Smooth muscle cell (in vitro differentiated cells): ENCODE measurements around the gene CD4. TPM values are rescaled to one million over a fixed set of nuclear protein-coding genes. Genes with fewer than 3 reads are reported as not detected.

Source experiments
- DNase-seq: peaks from one replicate; lab custom pipeline; 2025; ENCODE audit not compliant: unreplicated experiment; lab: John Stamatoyannopoulos, UW
- H2AFZ ChIP-seq: fragments of 200-600 bp; sonication (generic); 2 replicates; pipeline ENCODE4 v1.6.0; 2016; ENCODE audit warnings: antibody characterized with exemption, low read depth, mild to moderate bottlenecking
- H3F3A ChIP-seq: fragments of 200-600 bp; sonication (generic); 2 replicates; pipeline ENCODE4 v1.6.0; 2017; ENCODE audit warnings: antibody characterized with exemption, low read depth
- H3K27ac ChIP-seq: fragments of 200-600 bp; sonication (generic); 2 replicates; pipeline ENCODE4 v1.5.1; 2016; ENCODE audit warnings: low read depth, mild to moderate bottlenecking
- H3K27me3 ChIP-seq: fragments of 200-600 bp; sonication (generic); 2 replicates; pipeline ENCODE4 v1.6.1; 2016; ENCODE audit warnings: low read depth, mild to moderate bottlenecking
- H3K36me3 ChIP-seq: fragments of 200-600 bp; sonication (generic); 2 replicates; pipeline ENCODE4 v1.5.1; 2016; ENCODE audit warnings: low read depth
- H3K4me1 ChIP-seq: fragments of 200-600 bp; sonication (generic); 2 replicates; pipeline ENCODE4 v1.5.1; 2016; ENCODE audit warnings: low read depth
- H3K4me2 ChIP-seq: fragments of 200-600 bp; sonication (generic); 2 replicates; pipeline ENCODE4 v1.6.0; 2016; ENCODE audit warnings: mild to moderate bottlenecking
- H3K4me3 ChIP-seq: fragments of 200-600 bp; sonication (generic); 2 replicates; pipeline ENCODE4 v1.5.1; 2016; ENCODE audit warnings: mild to moderate bottlenecking
- H3K79me2 ChIP-seq: fragments of 200-600 bp; sonication (generic); 2 replicates; pipeline ENCODE4 v1.6.0; 2016; ENCODE audit warnings: low read depth, mild to moderate bottlenecking
- H3K9ac ChIP-seq: fragments of 200-600 bp; sonication (generic); 2 replicates; pipeline ENCODE4 v1.6.0; 2016; ENCODE audit warnings: low read depth
- H3K9me3 ChIP-seq: fragments of 200-600 bp; sonication (generic); replicated peaks from 2 replicates; pipeline ENCODE4 v1.5.1; 2016; ENCODE audit warnings: low read depth
- H4K20me1 ChIP-seq: fragments of 200-600 bp; sonication (generic); 2 replicates; pipeline ENCODE4 v1.6.0; 2016; ENCODE audit warnings: low read depth
- WGBS: methylation state at CpG from one replicate; pipeline ENCODE4 v1.1.7; 2016; ENCODE audit warnings: low lambda C conversion rate; 5-methylcytosine and 5-hydroxymethylcytosine counted together
- polyA plus RNA-seq: library from polyadenylated mRNA; unstranded; fragments of >200 nt; fragmentation: Nextera tagmentation; extraction: Ambion mirVana; gene quantifications from 2 replicates; pipeline ENCODE4 v1.2.1, GENCODE V29; 2016
- total RNA-seq: library from RNA; depleted of rRNA; stranded (reverse); fragments of >200 nt; gene quantifications from 2 replicates; pipeline ENCODE4 v1.2.3, GENCODE V29; 2014
- TF ChIP-seq, protein P1 (sequence below): fragments of 200-600 bp; sonication (generic); IDR thresholded peaks from 2 replicates; pipeline ENCODE4 v1.5.1; 2017; ENCODE audit warnings: borderline replicate concordance, mild to moderate bottlenecking, antibody characterized with exemption; ENCODE audit not compliant: insufficient read depth, poor library complexity, severe bottlenecking

CD4 gene
- total and polyA plus RNA-seq, 2 experiments from 2014 or later, result 0.13 to 2.5 TPM

DNA sequence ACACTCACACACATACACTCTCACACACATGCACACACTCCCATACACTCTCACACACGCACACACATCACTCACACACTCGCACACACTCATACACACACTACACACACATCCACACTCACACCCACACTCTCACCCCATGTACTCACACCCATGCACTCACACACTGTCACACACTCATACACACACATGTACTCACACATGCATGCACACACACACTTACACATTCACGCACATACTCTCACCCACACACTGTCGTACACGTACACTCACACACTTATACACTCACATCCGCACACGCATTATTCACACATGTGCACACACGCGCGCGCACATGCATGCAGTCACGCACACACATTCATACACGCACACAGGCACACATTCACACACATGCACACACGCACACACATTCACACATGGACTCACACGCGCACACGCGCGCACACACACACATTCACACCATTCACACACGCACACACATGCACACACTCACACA, 28.4 kb downstream of the CD4 start:
- H3K79me2 ChIP-seq, result no peaks in the 10 kb centered on the region
- H3K27ac ChIP-seq, result no peak overlapping the region
- peaks cover 2% of the 10 kb centered on the region for H3K27me3 ChIP-seq
- H3F3A ChIP-seq, result no peaks in the 10 kb centered on the region
- H2AFZ ChIP-seq, result no peak overlapping the region
- H3K9ac ChIP-seq, result no peak overlapping the region
- H3K36me3 ChIP-seq, result no peaks in the 10 kb centered on the region
- no peak overlapping the region for H3K4me3 ChIP-seq
- 93% methylated on average over 20 of the region's 20 CpGs for WGBS
- DNase-seq, result no peak
- TF ChIP-seq, protein P1, sequence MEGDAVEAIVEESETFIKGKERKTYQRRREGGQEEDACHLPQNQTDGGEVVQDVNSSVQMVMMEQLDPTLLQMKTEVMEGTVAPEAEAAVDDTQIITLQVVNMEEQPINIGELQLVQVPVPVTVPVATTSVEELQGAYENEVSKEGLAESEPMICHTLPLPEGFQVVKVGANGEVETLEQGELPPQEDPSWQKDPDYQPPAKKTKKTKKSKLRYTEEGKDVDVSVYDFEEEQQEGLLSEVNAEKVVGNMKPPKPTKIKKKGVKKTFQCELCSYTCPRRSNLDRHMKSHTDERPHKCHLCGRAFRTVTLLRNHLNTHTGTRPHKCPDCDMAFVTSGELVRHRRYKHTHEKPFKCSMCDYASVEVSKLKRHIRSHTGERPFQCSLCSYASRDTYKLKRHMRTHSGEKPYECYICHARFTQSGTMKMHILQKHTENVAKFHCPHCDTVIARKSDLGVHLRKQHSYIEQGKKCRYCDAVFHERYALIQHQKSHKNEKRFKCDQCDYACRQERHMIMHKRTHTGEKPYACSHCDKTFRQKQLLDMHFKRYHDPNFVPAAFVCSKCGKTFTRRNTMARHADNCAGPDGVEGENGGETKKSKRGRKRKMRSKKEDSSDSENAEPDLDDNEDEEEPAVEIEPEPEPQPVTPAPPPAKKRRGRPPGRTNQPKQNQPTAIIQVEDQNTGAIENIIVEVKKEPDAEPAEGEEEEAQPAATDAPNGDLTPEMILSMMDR, result no peak
- H3K9me3 ChIP-seq, result no peaks in the 10 kb centered on the region
- peaks cover 23% of the 10 kb centered on the region for H3K4me1 ChIP-seq
- no peak overlapping the region for H3K4me2 ChIP-seq
- no peaks in the 10 kb centered on the region for H4K20me1 ChIP-seq

DNA sequence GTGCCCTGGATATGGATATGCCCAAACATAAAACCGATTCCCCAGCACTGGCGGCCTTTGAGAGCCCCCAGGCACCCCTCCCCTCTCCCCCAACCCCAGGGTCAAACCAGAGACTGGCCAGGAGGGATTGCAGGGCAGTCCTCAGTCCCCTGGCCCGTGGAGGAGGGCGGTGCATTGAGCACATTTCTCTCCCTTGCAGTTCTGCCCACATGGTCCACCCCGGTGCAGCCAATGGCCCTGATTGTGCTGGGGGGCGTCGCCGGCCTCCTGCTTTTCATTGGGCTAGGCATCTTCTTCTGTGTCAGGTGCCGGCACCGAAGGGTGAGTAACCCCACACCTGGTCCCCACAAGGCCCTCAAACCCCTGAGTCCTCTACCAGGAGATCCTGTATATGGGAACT, 28.9 kb downstream of the CD4 start:
- no peak overlapping the region for H3K9ac ChIP-seq
- peaks cover 5% of the 10 kb centered on the region for H3K27me3 ChIP-seq
- TF ChIP-seq, protein P1, result no peak
- H3F3A ChIP-seq, result no peaks in the 10 kb centered on the region
- WGBS, result 69% methylated on average over 10 of the region's 10 CpGs
- no peaks in the 10 kb centered on the region for H3K79me2 ChIP-seq
- H4K20me1 ChIP-seq, result no peaks in the 10 kb centered on the region
- no peak overlapping the region for H3K4me2 ChIP-seq
- peaks cover 25% of the 10 kb centered on the region for H3K4me1 ChIP-seq
- H3K9me3 ChIP-seq, result no peaks in the 10 kb centered on the region
- DNase-seq, result no peak
- H3K27ac ChIP-seq, result no peak overlapping the region
- no peak overlapping the region for H2AFZ ChIP-seq
- H3K36me3 ChIP-seq, result no peaks in the 10 kb centered on the region
- no peak overlapping the region for H3K4me3 ChIP-seq

DNA sequence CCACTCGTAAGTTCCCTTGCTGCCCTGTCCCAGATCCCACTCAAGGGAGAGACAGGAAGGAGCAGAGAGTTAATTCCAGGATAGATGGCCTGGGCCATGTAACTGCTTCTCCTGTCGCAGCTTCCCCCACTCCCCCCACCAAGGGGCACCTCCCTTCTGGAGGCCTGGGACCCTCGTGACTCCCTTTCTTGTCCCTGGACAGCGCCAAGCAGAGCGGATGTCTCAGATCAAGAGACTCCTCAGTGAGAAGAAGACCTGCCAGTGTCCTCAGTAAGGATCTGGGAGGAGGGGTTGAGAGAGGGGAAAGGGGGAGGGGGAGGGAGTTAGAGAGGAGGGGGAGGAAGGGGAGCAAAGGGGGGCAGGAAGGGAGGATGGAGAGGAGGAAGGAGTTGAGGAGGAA, 29.3 kb downstream of the CD4 start:
- H3K36me3 ChIP-seq, result no peaks in the 10 kb centered on the region
- H3K9ac ChIP-seq, result no peak overlapping the region
- H3K27me3 ChIP-seq, result peaks cover 5% of the 10 kb centered on the region
- no peaks in the 10 kb centered on the region for H3F3A ChIP-seq
- H4K20me1 ChIP-seq, result no peaks in the 10 kb centered on the region
- no peak overlapping the region for H3K4me2 ChIP-seq
- H3K9me3 ChIP-seq, result no peaks in the 10 kb centered on the region
- WGBS, result 72% methylated on average over 5 of the region's 5 CpGs
- no peak overlapping the region for H2AFZ ChIP-seq
- TF ChIP-seq, protein P1, result no peak
- H3K27ac ChIP-seq, result no peak overlapping the region
- no peaks in the 10 kb centered on the region for H3K79me2 ChIP-seq
- no peak for DNase-seq
- H3K4me1 ChIP-seq, result peaks cover 28% of the 10 kb centered on the region
- no peak overlapping the region for H3K4me3 ChIP-seq
